ENCODE results near the gene CHRNA3.

Gene CHRNA3

DNA sequence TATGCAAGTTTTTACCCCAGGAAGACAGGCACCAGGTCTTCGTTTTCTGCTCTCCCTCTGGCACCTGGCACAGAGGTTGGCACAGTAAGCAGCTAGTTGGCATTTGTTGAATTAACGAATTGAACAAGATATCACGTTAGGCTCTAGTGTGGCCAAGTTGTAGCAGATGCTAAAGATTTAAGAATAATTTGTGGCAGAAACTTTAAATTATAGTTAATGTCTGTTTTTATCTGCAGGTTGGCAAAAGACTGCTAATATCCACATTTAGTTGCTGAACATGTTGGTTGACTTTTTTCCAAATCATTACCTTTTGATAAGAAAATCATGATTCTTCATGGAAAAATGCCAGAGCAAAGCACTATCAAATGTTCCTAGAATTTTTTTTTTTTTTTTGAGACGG is 47.4 kb downstream of the CHRNA3 start:
- no peak overlapping the region for H3K4me3 ChIP-seq
- no peak for DNase-seq (ENCODE audit: low spot score)
- no peak overlapping the region for H3K27ac ChIP-seq
- TF ChIP-seq CTCF (IDR thresholded peaks at IDR 0.05) = no peak

- H3K4me3 ChIP-seq = no peak overlapping the region
- no peak overlapping the region for H3K27ac ChIP-seq
- no peak for TF ChIP-seq CTCF (IDR thresholded peaks at IDR 0.05)
- DNase-seq (ENCODE audit: low spot score) = no peak
Observed at GRCh38 chr15:78571382-78571781, 49.4 kb downstream of the CHRNA3 start.

DNA sequence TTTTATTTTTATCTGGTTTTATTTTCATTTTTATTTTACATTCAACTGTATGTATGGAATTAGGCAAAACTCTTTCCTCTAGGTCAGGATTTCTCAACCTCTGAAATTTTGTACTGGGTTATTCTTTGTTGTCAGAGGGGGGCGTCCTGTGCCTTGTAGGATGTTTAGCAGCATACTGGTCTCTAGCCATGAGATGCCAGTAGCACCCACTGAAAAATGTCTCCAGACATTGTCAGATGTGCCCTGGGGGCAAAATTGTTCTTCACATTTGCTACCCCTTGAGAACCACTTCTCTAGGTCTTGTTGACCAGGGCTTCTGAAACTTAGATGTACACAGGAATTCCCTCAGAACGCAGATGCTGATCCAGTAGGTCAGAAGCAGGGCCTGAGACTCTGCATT is 50.1 kb downstream of the CHRNA3 start:
- TF ChIP-seq CTCF (IDR thresholded peaks at IDR 0.05) = no peak
- DNase-seq (ENCODE audit: low spot score) = no peak
- Histone ChIP-seq H3K27ac (no peak overlapping the region), H3K4me3 (no peak overlapping the region)

- no peak for DNase-seq (ENCODE audit: low spot score)
- no peak overlapping the region for H3K4me3 ChIP-seq
- no peak for TF ChIP-seq CTCF (IDR thresholded peaks at IDR 0.05)
- no peak overlapping the region for H3K27ac ChIP-seq
Observed at GRCh38 chr15:78567531-78567930, 53.3 kb downstream of the CHRNA3 start.

GRCh38 chr15:78565951-78566774 is 54.6 kb downstream of the CHRNA3 start:
- TF ChIP-seq CTCF (IDR thresholded peaks at IDR 0.05) = no peak
- DNase-seq (ENCODE audit: low spot score) = no peak
- no peak overlapping the region for H3K27ac ChIP-seq
- peak overlapping the region; percentile 67 for H3K4me3 ChIP-seq

GRCh38 chr15:78565097-78565950 is 55.5 kb downstream of the CHRNA3 start, which contains the start of gene CHRNA5:
Gene CHRNA5, plus strand, starts transcription at chr15:78565520. Its CDS starts 200 bp downstream, at chr15:78565720.
- peak; percentile 85 for DNase-seq (ENCODE audit: low spot score)
- Histone ChIP-seq H3K27ac (no peak within 1 kb of the TSS), H3K4me3 (peak within 1 kb of the TSS; percentile 67)
- no peak for TF ChIP-seq CTCF (IDR thresholded peaks at IDR 0.05)
